ENCODE data around the gene KLF1.
"Not testable (repeated sequence)": the region's sequence is repeated elsewhere in the genome, so short reads cannot be mapped to it uniquely, and the experiment has no call there.

Gene KLF1

DNA sequence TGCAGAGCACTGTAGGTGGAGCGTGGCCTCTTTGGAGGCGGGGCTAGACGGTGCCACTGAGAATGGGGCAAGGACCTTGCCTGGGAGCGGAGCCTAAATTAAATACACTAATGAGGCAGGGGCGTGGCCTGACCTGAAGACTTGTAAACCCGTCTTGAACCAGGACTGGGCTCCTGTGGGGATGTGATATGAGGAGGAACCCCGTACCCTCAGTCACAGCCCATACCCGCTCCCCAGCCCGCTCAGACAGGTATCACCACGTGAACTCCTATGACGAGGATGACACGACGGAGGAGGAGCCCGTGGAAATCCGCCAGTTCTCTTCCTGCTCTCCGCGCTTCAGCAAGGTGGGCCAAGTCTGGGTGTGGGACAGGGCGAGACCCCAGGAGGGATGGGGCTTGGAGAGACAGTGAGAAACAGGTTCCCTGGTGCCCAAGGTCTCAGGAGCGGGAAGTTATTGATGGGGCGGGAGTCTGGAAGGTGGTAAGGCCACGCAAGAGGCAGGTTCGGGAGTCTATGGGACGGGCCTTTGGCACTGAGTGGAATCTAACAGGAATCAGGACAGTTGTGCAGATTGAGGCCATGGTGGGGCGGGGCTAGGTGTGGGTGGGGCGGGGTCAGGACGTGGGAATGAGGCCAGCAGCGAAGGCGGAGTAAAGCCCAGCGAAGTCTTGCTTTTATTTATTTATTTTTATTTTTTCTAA is 20.4 kb downstream of the KLF1 start:
- DNase-seq, result no peak

DNA sequence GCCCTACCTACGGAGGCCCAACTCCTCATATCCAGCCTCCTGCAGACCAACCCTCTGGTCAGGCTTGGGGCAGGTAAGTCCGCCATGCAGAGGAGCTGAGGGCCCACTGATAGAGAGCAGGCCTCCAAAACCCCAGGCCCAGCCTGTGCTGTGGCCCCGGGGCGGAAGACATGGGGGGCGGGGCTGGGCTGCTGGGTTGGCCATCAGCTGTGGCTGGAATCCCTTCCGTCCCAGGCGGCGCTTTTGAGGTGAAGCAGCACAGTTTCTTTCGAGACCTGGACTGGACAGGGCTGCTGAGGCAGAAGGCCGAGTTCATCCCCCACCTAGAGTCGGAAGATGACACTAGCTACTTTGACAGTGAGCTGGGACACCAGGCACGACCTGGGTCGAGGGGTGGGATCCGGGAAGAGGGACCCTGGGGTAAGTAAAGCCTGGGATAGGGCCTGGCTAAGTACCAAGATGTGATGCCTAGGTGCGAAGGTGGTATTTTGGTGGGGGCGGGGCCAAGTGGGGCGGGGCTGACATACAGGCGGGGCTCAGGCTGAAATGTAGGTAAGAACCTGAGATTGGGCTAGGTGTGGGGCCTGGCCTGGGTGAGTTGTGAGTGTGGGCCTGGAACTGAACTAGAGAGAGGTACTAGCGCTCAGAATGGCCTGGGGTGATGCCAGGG is 21.1 kb downstream of the KLF1 start:
- DNase-seq, result no peak

DNA sequence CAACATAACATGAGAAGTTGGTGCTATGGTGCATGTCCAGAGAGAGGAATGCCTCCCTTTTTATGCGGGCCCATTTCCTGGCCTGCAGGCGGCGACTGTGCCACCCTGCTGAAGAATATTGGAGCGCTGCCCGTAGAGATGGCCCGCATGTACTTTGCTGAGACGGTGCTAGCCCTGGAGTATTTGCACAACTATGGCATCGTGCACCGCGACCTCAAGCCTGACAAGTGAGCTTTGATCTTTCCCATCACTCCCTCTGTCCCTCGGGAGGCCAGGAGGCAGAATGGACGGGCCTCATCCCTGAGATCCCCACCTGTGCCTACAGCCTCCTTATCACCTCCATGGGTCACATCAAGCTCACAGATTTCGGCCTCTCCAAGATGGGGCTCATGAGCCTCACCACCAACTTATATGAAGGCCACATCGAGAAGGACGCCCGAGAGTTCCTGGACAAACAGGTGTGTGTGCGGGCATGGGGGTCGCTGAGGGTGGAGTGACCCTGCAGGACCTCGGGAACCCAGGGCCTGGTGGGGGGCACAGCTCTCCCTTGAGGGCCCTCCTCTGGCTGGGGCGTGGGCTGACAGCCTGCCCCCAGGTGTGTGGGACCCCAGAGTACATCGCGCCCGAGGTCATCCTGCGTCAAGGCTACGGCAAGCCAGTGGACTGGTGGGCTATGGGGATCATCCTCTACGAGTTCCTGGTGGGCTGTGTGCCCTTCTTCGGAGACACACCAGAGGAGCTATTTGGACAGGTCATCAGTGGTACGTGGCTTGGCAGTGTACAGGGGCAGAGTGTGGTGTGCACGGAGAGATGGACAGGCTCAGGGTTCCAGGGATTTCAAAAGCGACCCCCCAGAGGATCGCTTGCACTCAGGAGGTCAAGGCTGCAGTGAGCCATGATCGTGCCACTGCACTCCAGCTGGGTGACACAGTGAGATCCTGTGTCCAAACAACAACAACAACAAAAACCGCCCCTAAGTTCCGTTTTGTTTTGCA is 22.0 kb downstream of the KLF1 start:
- DNase-seq, result no peak

DNA sequence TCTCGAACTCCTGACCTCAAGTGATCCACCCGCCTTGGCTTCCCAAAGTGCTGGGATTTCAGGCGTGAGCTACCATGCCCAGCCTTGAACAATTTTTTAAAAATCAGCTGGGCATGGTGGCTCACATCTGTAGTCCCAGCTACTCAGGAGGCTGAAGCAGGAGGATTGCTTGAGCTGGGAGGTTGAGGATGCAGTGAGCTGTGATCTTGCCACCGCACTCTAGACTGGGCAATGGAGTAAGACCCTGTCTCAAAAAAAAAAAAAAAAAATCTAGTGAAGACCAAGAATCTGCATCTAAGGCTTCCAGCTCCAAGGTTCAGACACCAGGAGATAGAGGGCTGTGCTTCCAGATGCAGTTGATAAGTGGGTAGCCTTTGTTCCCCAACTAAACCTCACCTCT is 22.9 kb downstream of the KLF1 start:
- DNase-seq, result no peak

DNA sequence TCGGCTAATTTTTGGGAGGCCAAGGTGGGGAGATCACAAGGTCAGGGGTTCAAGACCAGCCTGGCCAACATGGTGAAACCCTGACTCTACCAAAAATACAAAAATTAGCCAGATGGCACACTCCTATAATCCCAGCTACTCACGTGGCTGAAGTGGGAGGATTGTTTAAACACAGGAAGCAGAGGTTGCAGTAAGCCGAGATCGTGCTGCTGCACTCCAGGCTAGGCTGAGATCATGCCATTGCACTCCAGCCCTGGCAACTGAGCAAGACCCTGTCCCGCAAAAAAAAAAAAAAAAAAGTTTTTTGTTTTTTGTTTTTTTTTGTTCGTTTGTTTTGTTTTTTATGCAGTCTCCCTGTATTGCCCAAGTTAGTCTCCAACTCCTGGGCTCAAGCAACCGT is 27.5 kb downstream of the KLF1 start:
- DNase-seq, result no peak

DNA sequence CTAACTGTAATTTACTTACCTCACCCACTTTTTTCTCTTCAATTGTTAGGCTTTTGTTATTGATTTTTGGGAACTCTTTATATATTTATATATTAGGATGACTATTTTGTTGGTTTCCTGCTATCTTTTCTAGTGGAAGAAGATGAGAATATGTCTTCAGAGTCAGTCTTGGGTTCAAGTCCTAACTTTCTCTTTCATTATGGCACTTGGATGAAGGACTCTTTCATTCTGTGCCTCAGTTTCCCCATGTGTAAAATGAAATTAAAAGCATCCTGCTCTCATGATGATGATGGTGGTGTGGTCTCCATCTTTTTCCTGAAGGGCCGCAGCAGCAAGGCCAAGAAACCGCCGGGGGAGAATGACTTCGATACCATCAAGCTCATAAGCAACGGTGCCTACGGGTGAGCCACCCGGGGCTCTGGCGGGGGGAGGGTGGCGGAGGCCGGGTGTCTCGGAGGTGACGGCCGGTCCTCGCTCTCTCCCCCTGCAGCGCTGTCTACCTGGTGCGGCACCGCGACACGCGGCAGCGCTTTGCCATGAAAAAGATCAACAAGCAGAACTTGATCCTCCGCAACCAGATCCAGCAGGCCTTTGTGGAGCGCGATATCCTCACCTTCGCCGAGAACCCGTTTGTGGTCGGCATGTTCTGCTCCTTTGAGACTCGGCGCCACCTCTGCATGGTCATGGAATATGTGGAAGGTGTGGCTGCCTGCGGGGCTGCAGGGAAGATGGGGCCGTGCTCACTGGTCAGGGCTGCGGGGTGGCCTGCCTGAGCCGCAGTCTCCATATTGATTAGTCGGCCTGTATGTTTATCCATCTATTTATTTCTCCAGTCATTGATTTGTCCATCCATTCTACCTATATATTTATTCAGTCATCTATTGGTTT is 28.7 kb downstream of the KLF1 start:
- no peak for DNase-seq

DNA sequence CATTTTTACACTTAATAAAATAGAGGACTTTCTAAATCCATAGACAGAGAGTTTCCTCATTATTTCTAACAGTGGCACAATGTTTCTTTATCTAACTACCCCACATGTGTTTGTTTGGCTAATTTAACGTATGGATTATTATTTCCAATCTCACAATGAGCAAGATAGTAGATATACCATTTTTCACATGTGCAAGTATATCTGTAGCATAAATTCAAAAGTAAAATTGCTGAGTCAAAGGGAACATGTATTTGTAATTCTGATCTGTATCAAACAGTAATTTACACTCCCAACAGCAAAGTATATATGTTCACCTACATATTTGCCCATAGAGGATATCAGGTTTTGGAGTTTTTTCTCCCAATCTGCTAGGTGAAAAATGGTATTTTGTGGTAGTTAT is 30.3 kb downstream of the KLF1 start:
- no peak for DNase-seq

DNA sequence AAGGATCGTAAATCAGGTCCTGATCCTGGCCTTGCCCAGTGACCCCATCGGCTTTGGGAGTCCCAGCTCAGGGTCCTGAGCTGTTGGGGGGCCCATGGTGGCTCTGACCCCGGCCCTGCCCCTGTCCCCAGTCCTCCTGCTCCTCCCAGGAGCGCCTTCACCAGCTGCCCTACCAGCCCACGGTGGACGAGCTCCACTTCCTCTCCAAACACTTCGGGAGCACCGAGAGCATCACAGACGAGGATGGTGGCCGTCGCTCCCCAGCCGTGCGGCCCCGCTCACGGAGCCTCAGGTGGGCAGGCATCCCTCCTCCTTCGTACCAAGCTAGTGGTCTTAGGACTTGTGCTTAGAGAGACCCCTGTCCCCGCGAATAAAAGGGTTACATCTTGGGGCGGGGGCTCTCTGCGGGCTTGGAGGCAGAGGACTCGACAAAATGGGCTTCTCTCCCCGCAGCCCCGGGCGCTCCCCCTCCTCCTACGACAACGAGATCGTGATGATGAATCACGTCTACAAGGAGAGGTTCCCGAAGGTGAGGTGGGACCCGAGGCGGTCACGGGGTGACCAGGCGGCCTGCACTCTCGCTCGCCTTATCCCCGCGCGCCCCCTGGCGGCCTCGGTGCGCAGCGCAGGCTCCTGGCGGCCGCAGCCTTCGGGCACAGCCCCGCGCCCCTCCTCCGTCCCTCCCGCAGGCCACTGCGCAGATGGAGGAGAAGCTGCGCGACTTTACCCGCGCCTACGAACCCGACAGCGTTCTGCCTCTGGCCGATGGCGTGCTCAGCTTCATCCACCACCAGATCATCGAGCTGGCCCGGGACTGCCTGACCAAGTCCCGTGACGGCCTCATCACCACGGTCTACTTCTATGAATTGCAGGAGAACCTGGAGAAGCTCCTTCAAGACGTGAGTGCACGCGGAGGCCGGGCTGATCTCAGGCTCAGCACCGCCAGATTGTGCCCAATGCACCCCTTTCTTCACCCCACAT is 39.6 kb downstream of the KLF1 start:
- DNase-seq, result peak; percentile 59

DNA sequence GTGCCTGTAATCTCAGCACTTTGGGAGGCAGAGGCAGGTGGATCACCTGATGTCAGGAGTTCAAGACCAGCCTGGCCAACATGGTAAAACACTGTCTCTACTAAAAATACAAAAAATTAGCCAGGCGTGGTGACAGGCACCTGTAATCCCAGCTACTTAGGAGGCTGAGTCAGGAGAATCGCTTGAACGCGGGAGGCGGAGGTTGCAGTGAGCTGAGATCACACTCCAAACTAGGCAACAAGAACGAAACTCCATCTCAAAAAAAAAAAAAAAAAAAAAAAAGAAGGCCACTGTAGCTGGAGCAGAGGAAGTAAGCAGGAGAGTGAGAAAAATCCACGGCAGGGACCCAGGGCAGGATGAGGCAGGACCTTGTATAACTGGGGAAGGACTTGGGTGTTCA is 40.4 kb downstream of the KLF1 start:
- DNase-seq, result not testable (repeated sequence)

DNA sequence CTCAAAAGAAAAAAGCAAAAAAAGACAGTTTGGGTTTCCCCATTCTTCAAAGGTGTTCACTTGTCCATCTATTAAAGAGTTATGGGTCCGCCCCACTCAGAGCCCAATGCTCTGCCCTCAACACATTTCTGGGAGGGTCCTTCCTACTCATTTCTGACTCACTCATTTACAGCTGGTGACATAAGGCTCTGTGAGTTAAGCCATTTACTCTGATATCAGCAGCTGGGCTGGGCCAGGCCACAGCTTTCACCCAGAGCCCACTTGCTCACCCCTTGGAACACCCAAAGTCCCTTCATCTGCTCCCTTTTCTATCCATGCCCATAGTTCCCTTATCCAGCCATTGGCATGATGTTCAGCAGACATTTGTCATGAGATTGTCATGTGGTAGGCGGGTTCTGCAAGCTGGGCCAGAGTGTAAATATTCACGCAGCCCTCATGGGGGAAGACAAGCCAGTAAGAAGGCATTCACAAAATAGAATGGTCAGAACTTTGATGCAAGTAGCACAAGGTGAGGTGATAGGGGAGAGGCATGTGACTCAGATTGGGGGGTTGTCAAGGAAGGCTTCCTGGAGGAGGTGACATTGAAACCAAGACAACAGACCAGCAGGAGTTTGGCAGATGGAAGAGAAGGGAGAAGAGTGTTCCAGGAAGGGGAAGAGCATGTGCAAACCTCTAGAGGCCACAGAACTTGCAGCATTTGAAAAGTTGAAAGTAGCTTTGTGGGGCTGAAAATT is 42.8 kb downstream of the KLF1 start:
- no peak for DNase-seq

DNA sequence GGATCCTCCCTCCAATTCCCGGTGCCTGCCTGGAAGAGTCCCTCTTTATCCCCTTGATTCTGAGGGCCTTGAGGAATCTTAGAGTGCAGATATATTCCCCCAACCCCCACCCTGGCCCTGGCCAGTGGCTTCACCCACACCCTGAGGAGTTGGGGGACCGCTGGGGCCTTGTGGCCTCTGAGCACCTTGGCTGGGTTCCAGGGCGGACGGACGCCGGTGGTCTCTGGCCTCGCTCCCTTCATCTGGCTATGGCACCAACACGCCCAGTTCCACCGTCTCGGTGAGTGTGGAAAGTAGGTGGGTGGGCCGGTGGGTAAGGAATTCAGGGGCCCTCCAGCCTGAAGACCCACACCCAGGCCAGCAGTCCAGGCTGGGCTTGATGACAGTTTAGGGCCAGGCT is 43.7 kb downstream of the KLF1 start:
- no peak for DNase-seq

DNA sequence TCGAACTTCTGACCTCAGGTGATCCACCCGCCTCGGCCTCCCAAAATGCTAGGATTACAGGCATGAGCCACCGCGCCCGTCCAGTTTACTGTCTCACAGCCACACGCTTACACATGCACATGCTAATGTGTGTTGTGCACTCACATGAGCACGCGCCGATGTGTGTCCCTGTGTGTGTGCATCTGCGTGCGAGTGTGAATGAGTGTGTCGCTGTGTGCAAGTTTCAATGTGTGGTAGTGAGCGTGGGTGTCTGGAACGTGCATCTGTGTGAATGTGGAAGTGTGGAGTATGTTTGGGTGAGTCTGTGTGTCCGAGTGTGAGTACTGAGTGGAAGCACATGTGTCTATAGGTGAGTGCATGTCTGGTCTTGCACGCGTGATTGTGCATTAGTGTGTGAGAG is 44.5 kb downstream of the KLF1 start:
- no peak for DNase-seq

DNA sequence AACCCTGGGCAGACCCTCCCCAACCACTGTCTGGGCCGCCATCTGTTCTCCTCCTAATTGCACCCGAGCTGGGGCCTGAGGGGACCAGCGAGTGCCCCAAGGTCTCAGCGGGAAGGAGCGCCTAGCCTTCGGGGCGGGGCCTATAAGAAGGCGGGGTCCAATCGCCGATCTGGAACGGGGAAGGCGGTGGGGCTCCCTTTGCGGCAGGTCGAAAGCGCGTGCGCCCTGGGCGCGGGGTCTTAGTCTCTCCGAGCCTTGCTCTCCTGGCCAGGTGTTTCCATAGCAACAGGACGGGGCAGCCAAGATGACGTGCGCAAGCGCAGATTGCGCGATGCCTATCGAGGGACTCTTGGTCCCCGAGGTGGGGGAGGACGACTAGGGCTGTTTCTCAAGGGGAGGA is 45.9 kb downstream of the KLF1 start:
- DNase-seq, result peak; percentile 58

DNA sequence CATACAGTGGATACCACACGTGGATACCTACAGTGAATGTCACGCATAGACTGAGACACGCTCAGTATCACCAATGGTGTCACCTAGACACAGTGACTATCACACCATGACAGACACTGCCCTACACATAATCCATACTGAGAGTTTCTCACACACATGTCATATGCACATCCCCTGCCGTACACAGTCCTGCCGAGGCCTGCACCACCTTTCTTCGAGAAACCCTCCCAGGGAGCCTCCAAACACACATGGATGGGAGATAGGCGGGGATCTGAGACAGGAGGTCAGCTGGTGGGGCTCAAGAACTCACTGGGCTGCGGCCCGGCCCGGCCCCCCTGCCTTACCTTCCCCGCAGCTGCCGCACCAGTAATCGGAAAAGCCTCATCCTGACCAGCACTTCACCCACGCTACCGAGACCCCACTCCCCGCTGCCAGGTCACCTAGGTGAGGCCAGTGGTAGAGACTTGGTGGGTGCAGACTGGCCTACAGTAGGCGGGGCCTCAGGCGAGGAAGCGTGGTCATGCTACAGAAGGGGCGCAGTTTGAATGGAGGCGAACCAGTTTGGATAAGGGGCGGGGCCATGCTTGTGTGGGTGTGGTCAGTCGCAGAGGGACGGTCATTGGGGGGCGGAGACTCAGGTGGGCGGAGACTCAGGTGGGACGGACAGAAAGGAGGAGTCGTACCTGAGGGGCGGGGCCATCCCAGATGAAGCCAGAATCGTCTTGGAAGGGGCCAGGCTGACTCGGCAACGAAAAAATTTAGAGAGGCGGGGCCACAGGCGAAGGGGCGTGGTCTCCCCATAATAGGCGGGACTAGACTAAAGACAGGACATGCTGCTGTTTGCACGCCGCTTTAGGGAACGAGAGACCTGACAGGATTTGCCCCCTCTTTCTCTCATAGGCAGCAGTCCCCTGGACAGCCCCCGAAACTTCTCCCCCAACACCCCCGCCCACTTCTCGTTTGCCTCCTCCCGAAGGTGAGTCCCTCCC is 46.6 kb downstream of the KLF1 start:
- peak; percentile 76 for DNase-seq

DNA sequence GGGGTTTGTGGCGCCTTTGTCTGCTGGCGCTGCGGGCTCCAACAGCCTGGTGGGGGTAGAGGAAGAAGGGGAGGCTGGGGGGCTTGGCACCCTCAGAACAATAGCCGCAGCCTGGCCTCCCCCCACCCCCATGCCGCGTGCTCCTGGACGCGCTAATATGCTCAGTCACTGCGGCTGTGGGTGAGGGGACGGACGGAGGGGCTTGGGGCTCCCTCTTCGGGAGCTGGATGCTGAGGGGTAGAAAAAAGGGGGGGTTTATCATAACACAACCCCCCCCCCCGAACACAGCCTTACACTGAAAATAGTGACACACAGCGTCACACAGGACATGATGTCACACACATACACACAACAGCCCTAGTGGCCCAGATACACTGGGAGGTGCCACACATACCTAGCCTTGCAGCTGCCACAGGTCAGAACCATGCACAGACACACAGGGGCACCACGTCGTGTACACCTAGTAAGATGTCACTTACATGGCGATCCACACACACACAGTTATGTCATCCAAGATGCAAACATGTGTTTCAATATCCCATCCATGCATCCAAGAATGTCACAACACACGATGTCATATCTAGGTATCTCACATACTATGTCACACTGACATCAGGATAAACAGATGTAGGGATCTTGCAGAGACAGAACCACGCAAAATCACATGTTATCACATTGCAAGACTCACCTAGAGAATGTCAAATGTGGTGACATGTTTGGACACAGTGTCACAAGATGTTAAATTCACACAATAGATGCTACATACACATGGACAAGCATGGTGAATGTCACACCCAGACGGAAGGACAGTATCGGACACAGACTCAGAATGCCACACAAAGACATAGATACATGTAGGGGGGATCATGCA is 47.9 kb downstream of the KLF1 start:
- no peak for DNase-seq

DNA sequence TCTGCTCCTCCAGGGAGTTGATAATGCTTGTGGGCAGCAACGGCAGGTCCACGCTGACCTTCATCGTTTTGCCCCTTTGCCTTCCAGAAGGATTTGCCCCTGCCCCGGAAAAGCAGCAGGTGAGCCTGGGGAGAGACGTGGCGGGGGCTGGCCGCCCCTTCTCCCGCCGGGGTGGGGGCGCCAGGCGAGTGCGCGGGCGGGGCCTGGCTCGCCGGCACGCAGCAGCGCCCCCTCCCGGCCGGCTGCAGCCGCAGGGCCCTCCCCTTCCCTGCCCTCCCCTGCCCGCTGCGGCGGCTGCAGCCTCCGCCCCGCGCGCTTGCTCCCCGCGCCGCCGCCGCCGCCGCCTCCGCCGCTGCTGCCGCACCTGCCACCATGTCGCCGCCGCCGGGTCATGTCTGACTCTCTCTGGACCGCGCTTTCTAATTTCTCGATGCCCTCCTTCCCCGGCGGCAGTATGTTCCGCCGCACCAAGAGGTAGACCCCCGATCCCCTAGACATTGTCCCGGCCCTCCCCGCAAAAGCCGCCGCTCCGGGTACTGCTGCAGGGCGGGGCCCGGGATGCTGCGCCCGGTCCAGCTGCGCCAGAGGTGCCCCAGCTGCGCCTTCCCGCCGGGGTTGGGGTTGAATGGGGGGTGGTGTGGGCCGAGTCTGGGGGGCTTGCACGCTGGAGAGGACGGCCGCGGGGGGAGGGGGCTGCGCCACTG is 48.7 kb downstream of the KLF1 start, which contains the start of gene MAST1:
Gene MAST1, plus strand, starts transcription at position 334 of the 704 bp plus-strand sequence. Its CDS starts 58 bp downstream, at position 392.
- peak; percentile 50 for DNase-seq

DNA sequence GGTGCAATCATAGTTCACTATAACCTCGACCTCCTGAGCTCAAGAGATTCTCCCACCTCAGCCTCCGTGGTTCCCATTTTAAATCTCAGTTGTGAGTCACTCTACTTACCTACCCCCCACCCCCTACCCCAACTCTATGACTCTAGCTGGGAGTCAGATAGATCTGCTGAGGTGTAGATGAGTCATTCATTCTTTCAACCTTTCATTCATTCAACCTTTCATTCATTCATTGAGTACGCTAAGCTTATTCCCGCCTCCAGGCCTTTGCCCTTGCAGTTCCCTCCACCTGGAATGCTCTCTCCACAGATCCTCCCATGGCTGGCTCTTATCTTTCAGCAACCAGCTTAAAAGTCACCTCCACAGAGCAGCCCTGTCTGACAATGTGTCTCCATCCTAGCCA is 49.8 kb downstream of the KLF1 start:
- no peak for DNase-seq

DNA sequence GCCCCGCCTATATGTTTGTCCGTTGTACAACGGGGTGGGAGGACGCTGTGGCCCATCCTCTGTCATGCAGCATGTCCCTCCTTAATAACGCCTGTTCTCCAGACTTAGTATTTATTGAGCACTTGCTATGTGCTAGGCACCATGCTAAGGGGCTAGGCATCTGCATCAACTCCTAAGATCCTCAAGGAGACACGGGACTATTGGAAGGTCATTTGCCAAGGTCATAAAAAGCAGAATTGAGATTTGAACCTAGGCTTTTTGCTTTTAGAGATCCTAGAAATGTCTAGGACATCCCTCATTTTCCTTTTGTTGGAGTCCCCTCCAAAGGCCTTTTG is 50.5 kb downstream of the KLF1 start:
- DNase-seq, result no peak

Measured in NCI-H1436 (cell line).